ENCODE measurements around the gene LRP11.

GRCh38 chr6:149876241-149876933, 12.2 kb upstream of the LRP11 start:
- TF ChIP-seq, protein P1, sequence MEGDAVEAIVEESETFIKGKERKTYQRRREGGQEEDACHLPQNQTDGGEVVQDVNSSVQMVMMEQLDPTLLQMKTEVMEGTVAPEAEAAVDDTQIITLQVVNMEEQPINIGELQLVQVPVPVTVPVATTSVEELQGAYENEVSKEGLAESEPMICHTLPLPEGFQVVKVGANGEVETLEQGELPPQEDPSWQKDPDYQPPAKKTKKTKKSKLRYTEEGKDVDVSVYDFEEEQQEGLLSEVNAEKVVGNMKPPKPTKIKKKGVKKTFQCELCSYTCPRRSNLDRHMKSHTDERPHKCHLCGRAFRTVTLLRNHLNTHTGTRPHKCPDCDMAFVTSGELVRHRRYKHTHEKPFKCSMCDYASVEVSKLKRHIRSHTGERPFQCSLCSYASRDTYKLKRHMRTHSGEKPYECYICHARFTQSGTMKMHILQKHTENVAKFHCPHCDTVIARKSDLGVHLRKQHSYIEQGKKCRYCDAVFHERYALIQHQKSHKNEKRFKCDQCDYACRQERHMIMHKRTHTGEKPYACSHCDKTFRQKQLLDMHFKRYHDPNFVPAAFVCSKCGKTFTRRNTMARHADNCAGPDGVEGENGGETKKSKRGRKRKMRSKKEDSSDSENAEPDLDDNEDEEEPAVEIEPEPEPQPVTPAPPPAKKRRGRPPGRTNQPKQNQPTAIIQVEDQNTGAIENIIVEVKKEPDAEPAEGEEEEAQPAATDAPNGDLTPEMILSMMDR (IDR thresholded peaks at IDR 0.05; ENCODE audit: poor library complexity, severe bottlenecking): no peak
- TF ChIP-seq POLR2AphosphoS5 (IDR thresholded peaks at IDR 0.05): no peak

All from neural cell (in vitro differentiated cells).